ENCODE measurements around the gene OGA. TPM values are rescaled to one million over a fixed set of nuclear protein-coding genes. Genes with fewer than 3 reads are reported as not detected.

OGA gene
- polyA plus RNA-seq, 2 donors = 40.0 to 47.1 TPM

DNA sequence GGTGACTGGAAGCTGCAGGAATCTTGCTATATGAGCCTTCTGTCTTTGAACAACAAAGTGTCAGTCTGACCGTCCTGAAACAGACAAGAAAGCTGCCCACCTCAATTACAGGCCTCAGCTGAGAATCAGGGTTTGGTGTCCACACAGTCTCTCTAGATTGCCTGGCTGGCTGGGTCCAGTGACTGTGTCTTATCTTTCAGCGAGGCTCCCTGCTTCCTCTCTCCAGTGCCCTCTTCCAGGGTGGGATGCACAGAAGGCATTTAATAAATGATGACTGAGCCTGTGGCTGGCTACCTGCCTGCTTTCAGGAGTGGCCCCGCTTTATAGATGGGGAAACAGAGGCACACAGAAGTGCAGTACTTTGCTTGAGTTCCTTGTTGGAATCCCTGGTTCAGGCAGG is 69.7 kb downstream of the OGA start:
- H3K27me3 ChIP-seq (ENCODE audit: control insufficient read depth in 1 of 2, insufficient read depth in 2 of 2, low read length in 2 of 2) = peaks cover 0 to 2% of the 10 kb centered on the region in 2 donors
- H3K36me3 ChIP-seq (ENCODE audit: control insufficient read depth in 2 of 2, insufficient read depth in 2 of 2, low read length in 1 of 2) = no peaks in the 10 kb centered on the region
- H3K4me3 ChIP-seq (ENCODE audit: low read depth in 1 of 2, low read length in 2 of 2) = no peak overlapping the region
- WGBS, 2 donors = 80 to 84% methylated on average over 3 of the region's 3 CpGs
- no peaks in the 10 kb centered on the region for H3K9me3 ChIP-seq (ENCODE audit: control insufficient read depth in 2 of 2, insufficient read depth in 1 of 2, low read depth in 1 of 2, low read length in 1 of 2)
- H3K27ac ChIP-seq (ENCODE audit: low read depth in 2 of 2, low read length in 1 of 2) = no peak overlapping the region
- no peaks in the 10 kb centered on the region for H3K4me1 ChIP-seq (ENCODE audit: control insufficient read depth in 2 of 2, insufficient read depth in 2 of 2, low read length in 1 of 2)

DNA sequence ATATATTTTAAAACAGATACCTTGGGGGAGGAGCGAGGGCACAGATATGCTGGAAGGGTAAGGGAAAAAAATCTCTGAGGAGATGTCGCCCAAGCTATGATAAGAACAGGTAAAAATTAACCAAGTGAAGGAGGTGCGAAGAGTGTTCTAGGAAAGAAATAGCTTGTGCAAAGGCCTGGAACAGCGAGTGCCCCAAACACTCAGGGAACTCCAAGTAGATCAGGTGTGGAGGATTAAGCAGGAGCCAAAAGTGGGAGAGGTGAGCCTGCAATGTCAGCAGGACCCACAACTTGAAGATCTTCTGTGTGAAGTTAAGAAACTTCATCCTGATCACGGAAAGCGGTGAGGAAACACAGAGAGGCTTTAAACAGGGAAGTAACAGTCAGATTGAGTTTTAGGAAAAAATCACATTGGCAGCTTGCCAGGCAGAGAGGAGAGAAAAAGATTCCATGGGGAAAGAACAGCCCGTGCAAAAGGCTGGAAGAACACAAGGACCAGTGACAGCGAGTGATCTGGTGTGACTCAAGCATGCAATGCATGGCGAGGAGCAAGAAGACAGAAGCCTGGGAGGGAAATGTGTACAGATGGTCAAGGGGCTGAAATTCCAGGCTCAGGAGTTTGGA is 73.1 kb downstream of the OGA start:
- Histone ChIP-seq H3K27me3 (ENCODE audit: control insufficient read depth in 1 of 2, insufficient read depth in 2 of 2, low read length in 2 of 2) (peaks cover 0 to 2% of the 10 kb centered on the region in 2 donors), H3K36me3 (ENCODE audit: control insufficient read depth in 2 of 2, insufficient read depth in 2 of 2, low read length in 1 of 2) (no peaks in the 10 kb centered on the region), H3K27ac (ENCODE audit: low read depth in 2 of 2, low read length in 1 of 2) (no peak overlapping the region), H3K9me3 (ENCODE audit: control insufficient read depth in 2 of 2, insufficient read depth in 1 of 2, low read depth in 1 of 2, low read length in 1 of 2) (no peaks in the 10 kb centered on the region), H3K4me1 (ENCODE audit: control insufficient read depth in 2 of 2, insufficient read depth in 2 of 2, low read length in 1 of 2) (no peaks in the 10 kb centered on the region), H3K4me3 (ENCODE audit: low read depth in 1 of 2, low read length in 2 of 2) (no peak overlapping the region)
- whole genome bisulfite sequencing, 2 donors = 67 to 74% methylated on average over 9 of the region's 9 CpGs

GRCh38 chr10:101744267-101744666 is 74.0 kb downstream of the OGA start:
- H3K4me1 ChIP-seq (ENCODE audit: control insufficient read depth in 2 of 2, insufficient read depth in 2 of 2, low read length in 1 of 2) = no peaks in the 10 kb centered on the region
- H3K9me3 ChIP-seq (ENCODE audit: control insufficient read depth in 2 of 2, insufficient read depth in 1 of 2, low read depth in 1 of 2, low read length in 1 of 2) = no peaks in the 10 kb centered on the region
- H3K36me3 ChIP-seq (ENCODE audit: control insufficient read depth in 2 of 2, insufficient read depth in 2 of 2, low read length in 1 of 2) = no peaks in the 10 kb centered on the region
- no peak overlapping the region for H3K4me3 ChIP-seq (ENCODE audit: low read depth in 1 of 2, low read length in 2 of 2)
- H3K27me3 ChIP-seq (ENCODE audit: control insufficient read depth in 1 of 2, insufficient read depth in 2 of 2, low read length in 2 of 2) = peaks cover 0 to 2% of the 10 kb centered on the region in 2 donors
- H3K27ac ChIP-seq (ENCODE audit: low read depth in 2 of 2, low read length in 1 of 2) = no peak overlapping the region
- WGBS, 2 donors = 79 to 86% methylated on average over 3 of the region's 3 CpGs

- H3K4me1 ChIP-seq (ENCODE audit: control insufficient read depth in 2 of 2, insufficient read depth in 2 of 2, low read length in 1 of 2) = no peaks in the 10 kb centered on the region
- H3K27me3 ChIP-seq (ENCODE audit: control insufficient read depth in 1 of 2, insufficient read depth in 2 of 2, low read length in 2 of 2) = peaks cover 0 to 2% of the 10 kb centered on the region in 2 donors
- no peak overlapping the region for H3K27ac ChIP-seq (ENCODE audit: low read depth in 2 of 2, low read length in 1 of 2)
- WGBS, 2 donors = 48 to 50% methylated on average over 2 of the region's 2 CpGs
- H3K4me3 ChIP-seq (ENCODE audit: low read depth in 1 of 2, low read length in 2 of 2) = no peak overlapping the region
- H3K9me3 ChIP-seq (ENCODE audit: control insufficient read depth in 2 of 2, insufficient read depth in 1 of 2, low read depth in 1 of 2, low read length in 1 of 2) = no peaks in the 10 kb centered on the region
- H3K36me3 ChIP-seq (ENCODE audit: control insufficient read depth in 2 of 2, insufficient read depth in 2 of 2, low read length in 1 of 2) = no peaks in the 10 kb centered on the region
Observed at GRCh38 chr10:101741938-101742337, 76.3 kb downstream of the OGA start.

GRCh38 chr10:101736666-101737065 is 81.6 kb downstream of the OGA start:
- no peaks in the 10 kb centered on the region for H3K36me3 ChIP-seq (ENCODE audit: control insufficient read depth in 2 of 2, insufficient read depth in 2 of 2, low read length in 1 of 2)
- WGBS, 2 donors = 70 to 80% methylated on average over 3 of the region's 3 CpGs

More at GRCh38 chr10:101736666-101737065, 81.6 kb downstream of the OGA start:
- Histone ChIP-seq H3K27me3 (ENCODE audit: control insufficient read depth in 1 of 2, insufficient read depth in 2 of 2, low read length in 2 of 2) (no peaks in the 10 kb centered on the region), H3K9me3 (ENCODE audit: control insufficient read depth in 2 of 2, insufficient read depth in 1 of 2, low read depth in 1 of 2, low read length in 1 of 2) (no peaks in the 10 kb centered on the region), H3K27ac (ENCODE audit: low read depth in 2 of 2, low read length in 1 of 2) (no peak overlapping the region), H3K4me1 (ENCODE audit: control insufficient read depth in 2 of 2, insufficient read depth in 2 of 2, low read length in 1 of 2) (no peaks in the 10 kb centered on the region), H3K4me3 (ENCODE audit: low read depth in 1 of 2, low read length in 2 of 2) (no peak overlapping the region)

Other genes starting within 250 kb of the OGA start
- 10 to 100 TPM; 13.5 to 24.0 TPM for gene POLL, start 230.2 kb downstream of the OGA start, polyA plus RNA-seq
- gene DPCD, start 230.1 kb downstream of the OGA start, polyA plus RNA-seq = 10 to 100 TPM; 17.3 to 28.3 TPM
- 10 to 100 TPM; 27.0 to 31.1 TPM for gene FBXW4, start 123.3 kb downstream of the OGA start, polyA plus RNA-seq
- gene FGF8, start 42.3 kb downstream of the OGA start, polyA plus RNA-seq = not detected
- gene NPM3, start 35.0 kb downstream of the OGA start, polyA plus RNA-seq = 10 to 100 TPM; 13.3 to 39.2 TPM
- gene KCNIP2, start 25.4 kb upstream of the OGA start, polyA plus RNA-seq = 1 to 10 TPM in 1 of 2 donors, under 1 TPM in 1; 0.67 to 1.6 TPM
- 10 to 100 TPM; 13.1 to 16.3 TPM for gene ARMH3, start 237.7 kb upstream of the OGA start, polyA plus RNA-seq
- 10 to 100 TPM in 1 of 2 donors, 1 to 10 TPM in 1; 9.4 to 12.5 TPM for gene HPS6, start 246.9 kb upstream of the OGA start, polyA plus RNA-seq

Data from esophagus (tissue), 2 donors.